Stimulated activated CD4-positive, alpha-beta T cell treated with anti-CD3 and anti-CD28 coated beads, Interleukin-2, amount 100 ng/mL, for 24 hours (primary cell): ENCODE data around the gene ZNF407.

ENCODE experiments used
- DNase-seq, 2 donors: peaks; one replicate each; pipeline ENCODE4 v3.0.0-alpha.2; 2020

Gene ZNF407

GRCh38 chr18:75033516-75033915 lies 435.8 kb downstream of the ZNF407 start:
- no peak for DNase-seq

GRCh38 chr18:75034937-75035336 lies 437.3 kb downstream of the ZNF407 start:
- no peak for DNase-seq

- DNase-seq: no peak
These were observed 438.3 kb downstream of the ZNF407 start for GRCh38 chr18:75035928-75036327.

GRCh38 chr18:75036917-75037688 lies 439.4 kb downstream of the ZNF407 start:
- no peak for DNase-seq

GRCh38 chr18:75037689-75037955 lies 440.0 kb downstream of the ZNF407 start:
- DNase-seq: no peak

GRCh38 chr18:75041586-75041985 lies 443.9 kb downstream of the ZNF407 start:
- no peak for DNase-seq

- DNase-seq: no peak
These were observed 445.8 kb downstream of the ZNF407 start for GRCh38 chr18:75043478-75043877.

GRCh38 chr18:75044296-75044695 lies 446.6 kb downstream of the ZNF407 start:
- no peak for DNase-seq

GRCh38 chr18:75044791-75045190 lies 447.1 kb downstream of the ZNF407 start:
- no peak for DNase-seq

- DNase-seq: no peak
These were observed 447.6 kb downstream of the ZNF407 start for GRCh38 chr18:75045272-75045671.

GRCh38 chr18:75047240-75047961 lies 449.7 kb downstream of the ZNF407 start:
- DNase-seq: no peak

- no peak for DNase-seq
These were observed 451.2 kb downstream of the ZNF407 start for GRCh38 chr18:75048776-75049454.

- no peak for DNase-seq
These were observed 451.8 kb downstream of the ZNF407 start for GRCh38 chr18:75049455-75049789.

GRCh38 chr18:75051757-75052156 lies 454.1 kb downstream of the ZNF407 start:
- no peak for DNase-seq

- no peak for DNase-seq
These were observed 454.8 kb downstream of the ZNF407 start for GRCh38 chr18:75052475-75052874.

GRCh38 chr18:75053028-75053629 lies 455.5 kb downstream of the ZNF407 start:
- no peak for DNase-seq

GRCh38 chr18:75054046-75054445 lies 456.4 kb downstream of the ZNF407 start:
- no peak for DNase-seq

GRCh38 chr18:75054611-75055010 lies 456.9 kb downstream of the ZNF407 start:
- no peak for DNase-seq

- no peak for DNase-seq
These were observed 459.7 kb downstream of the ZNF407 start for GRCh38 chr18:75057169-75057960.

GRCh38 chr18:75060185-75060584 lies 462.5 kb downstream of the ZNF407 start:
- no peak for DNase-seq

- no peak for DNase-seq
These were observed 464.7 kb downstream of the ZNF407 start for GRCh38 chr18:75062297-75062886.

GRCh38 chr18:75063196-75063595 lies 465.5 kb downstream of the ZNF407 start:
- no peak for DNase-seq
